Measurements from ENCODE around the gene OR52B2. TPM values are rescaled to one million over a fixed set of nuclear protein-coding genes. Genes with fewer than 3 reads are reported as not detected.

Gene OR52B2
- total and polyA plus RNA-seq, 3 donors from 2014 or later = 0.68 TPM; not detected in 2

DNA sequence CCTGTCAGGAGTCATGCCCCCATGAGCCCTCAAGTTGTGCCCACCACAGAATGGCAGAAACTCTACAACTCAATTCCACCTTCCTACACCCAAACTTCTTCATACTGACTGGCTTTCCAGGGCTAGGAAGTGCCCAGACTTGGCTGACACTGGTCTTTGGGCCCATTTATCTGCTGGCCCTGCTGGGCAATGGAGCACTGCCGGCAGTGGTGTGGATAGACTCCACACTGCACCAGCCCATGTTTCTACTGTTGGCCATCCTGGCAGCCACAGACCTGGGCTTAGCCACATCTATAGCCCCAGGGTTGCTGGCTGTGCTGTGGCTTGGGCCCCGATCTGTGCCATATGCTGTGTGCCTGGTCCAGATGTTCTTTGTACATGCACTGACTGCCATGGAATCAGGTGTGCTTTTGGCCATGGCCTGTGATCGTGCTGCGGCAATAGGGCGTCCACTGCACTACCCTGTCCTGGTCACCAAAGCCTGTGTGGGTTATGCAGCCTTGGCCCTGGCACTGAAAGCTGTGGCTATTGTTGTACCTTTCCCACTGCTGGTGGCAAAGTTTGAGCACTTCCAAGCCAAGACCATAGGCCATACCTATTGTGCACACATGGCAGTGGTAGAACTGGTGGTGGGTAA is 29.2 kb upstream of the OR52B2 start, which contains the start of gene OR52W1:
TSS of gene OR52W1 (plus strand) at position 51 of the 637 bp plus-strand sequence. CDS start at position 51, 0 bp downstream.
- Histone ChIP-seq H3K4me3 (no peak within 1 kb of the TSS), H3K36me3 (ENCODE audit: low read depth, missing control alignments) (no peaks in the 10 kb centered on the region), H3K27me3 (no peaks in the 10 kb centered on the region), H3K9me3 (no peaks in the 10 kb centered on the region), H3K27ac (no peak within 1 kb of the TSS), H3K4me1 (no peaks in the 10 kb centered on the region)
- TF ChIP-seq, protein P1, sequence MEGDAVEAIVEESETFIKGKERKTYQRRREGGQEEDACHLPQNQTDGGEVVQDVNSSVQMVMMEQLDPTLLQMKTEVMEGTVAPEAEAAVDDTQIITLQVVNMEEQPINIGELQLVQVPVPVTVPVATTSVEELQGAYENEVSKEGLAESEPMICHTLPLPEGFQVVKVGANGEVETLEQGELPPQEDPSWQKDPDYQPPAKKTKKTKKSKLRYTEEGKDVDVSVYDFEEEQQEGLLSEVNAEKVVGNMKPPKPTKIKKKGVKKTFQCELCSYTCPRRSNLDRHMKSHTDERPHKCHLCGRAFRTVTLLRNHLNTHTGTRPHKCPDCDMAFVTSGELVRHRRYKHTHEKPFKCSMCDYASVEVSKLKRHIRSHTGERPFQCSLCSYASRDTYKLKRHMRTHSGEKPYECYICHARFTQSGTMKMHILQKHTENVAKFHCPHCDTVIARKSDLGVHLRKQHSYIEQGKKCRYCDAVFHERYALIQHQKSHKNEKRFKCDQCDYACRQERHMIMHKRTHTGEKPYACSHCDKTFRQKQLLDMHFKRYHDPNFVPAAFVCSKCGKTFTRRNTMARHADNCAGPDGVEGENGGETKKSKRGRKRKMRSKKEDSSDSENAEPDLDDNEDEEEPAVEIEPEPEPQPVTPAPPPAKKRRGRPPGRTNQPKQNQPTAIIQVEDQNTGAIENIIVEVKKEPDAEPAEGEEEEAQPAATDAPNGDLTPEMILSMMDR (IDR thresholded peaks at IDR 0.05) = no peak
- TF ChIP-seq POLR2A (IDR thresholded peaks at IDR 0.05) = no peak
- DNase-seq = no peak
- 98% methylated on average over 5 of the region's 5 CpGs; no CpG with 5 or more reads in 1 of the 2 donors for WGBS, 2 donors
- intact Hi-C loops (cut with DNase I; ENCODE audit: low total_unique reads) = no loop called here

GRCh38 chr11:6197466-6198200 is 27.5 kb upstream of the OR52B2 start:
- intact Hi-C loops (cut with DNase I; ENCODE audit: low total_unique reads) = no loop called here
- DNase-seq = no peak
- 60 to 76% methylated on average over 4 of the region's 4 CpGs for WGBS, 2 donors

GRCh38 chr11:6196396-6196795 is 26.3 kb upstream of the OR52B2 start:
- no peak overlapping the region for H3K4me3 ChIP-seq
- H3K27ac ChIP-seq = no peak overlapping the region
- DNase-seq = no peak
- H3K36me3 ChIP-seq (ENCODE audit: low read depth, missing control alignments) = no peaks in the 10 kb centered on the region
- H3K4me1 ChIP-seq = no peaks in the 10 kb centered on the region
- H3K27me3 ChIP-seq = no peaks in the 10 kb centered on the region
- 49 to 51% methylated on average over 4 of the region's 4 CpGs for WGBS, 2 donors
- TF ChIP-seq, protein P1 (IDR thresholded peaks at IDR 0.05) = no peak
- no peak for TF ChIP-seq POLR2A (IDR thresholded peaks at IDR 0.05)
- intact Hi-C loops (cut with DNase I; ENCODE audit: low total_unique reads) = no loop called here
- H3K9me3 ChIP-seq = no peaks in the 10 kb centered on the region

More at GRCh38 chr11:6197466-6198200, 27.5 kb upstream of the OR52B2 start:
- no peak overlapping the region for H3K4me3 ChIP-seq
- no peak overlapping the region for H3K27ac ChIP-seq
- no peaks in the 10 kb centered on the region for H3K4me1 ChIP-seq
- no peaks in the 10 kb centered on the region for H3K27me3 ChIP-seq
- H3K9me3 ChIP-seq = no peaks in the 10 kb centered on the region
- TF ChIP-seq, protein P1 (IDR thresholded peaks at IDR 0.05) = no peak
- TF ChIP-seq POLR2A (IDR thresholded peaks at IDR 0.05) = no peak
- H3K36me3 ChIP-seq (ENCODE audit: low read depth, missing control alignments) = no peaks in the 10 kb centered on the region

- no peak for TF ChIP-seq POLR2A (IDR thresholded peaks at IDR 0.05)
- TF ChIP-seq, protein P1 (IDR thresholded peaks at IDR 0.05) = no peak
- intact Hi-C loops (cut with DNase I; ENCODE audit: low total_unique reads) = no loop called here
- no peaks in the 10 kb centered on the region for H3K27me3 ChIP-seq
- no peak overlapping the region for H3K4me3 ChIP-seq
- WGBS, 2 donors = 40 to 75% methylated on average over 1 of the region's 1 CpG
- peak; percentile 25 for DNase-seq
- H3K4me1 ChIP-seq = no peaks in the 10 kb centered on the region
- H3K27ac ChIP-seq = peak overlapping the region in 1 of 2 donors; percentile 19
- H3K36me3 ChIP-seq (ENCODE audit: low read depth, missing control alignments) = no peaks in the 10 kb centered on the region
- H3K9me3 ChIP-seq = no peaks in the 10 kb centered on the region
These were observed 24.0 kb upstream of the OR52B2 start for GRCh38 chr11:6194065-6194581.
